NCI-H345 (cell line): ENCODE measurements around the gene FGF21.
"Not testable (repeated sequence)": the region's sequence is repeated elsewhere in the genome, so short reads cannot be mapped to it uniquely, and the experiment has no call there.

Source experiments
- DNase-seq: peaks from one replicate; lab custom pipeline; 2025; lab: John Stamatoyannopoulos, UW

The FGF21 gene

GRCh38 chr19:48755084-48755641, at the start of gene FGF21:
FGF21 (plus strand) TSS chr19:48755524; CDS start chr19:48756237, 713 bp downstream.
- DNase-seq, result no peak

GRCh38 chr19:48708471-48708870, 46.9 kb upstream of the FGF21 start:
- no peak for DNase-seq

GRCh38 chr19:48711106-48711662, 44.1 kb upstream of the FGF21 start:
- DNase-seq, result no peak

GRCh38 chr19:48713041-48713863, 42.1 kb upstream of the FGF21 start:
- peak; percentile 35 for DNase-seq

GRCh38 chr19:48713864-48714755, 41.2 kb upstream of the FGF21 start:
- DNase-seq, result peak; percentile 98

GRCh38 chr19:48714759-48715675, 40.3 kb upstream of the FGF21 start:
- no peak for DNase-seq

GRCh38 chr19:48715681-48716171, 39.6 kb upstream of the FGF21 start:
- no peak for DNase-seq

GRCh38 chr19:48716562-48717291, 38.6 kb upstream of the FGF21 start:
- DNase-seq, result peak; percentile 32

GRCh38 chr19:48718106-48718505, 37.2 kb upstream of the FGF21 start:
- not testable (repeated sequence) for DNase-seq

- DNase-seq, result no peak
Observed at GRCh38 chr19:48718711-48719231, 36.6 kb upstream of the FGF21 start.

GRCh38 chr19:48719263-48720171, 35.8 kb upstream of the FGF21 start, which contains the start of gene MAMSTR:
MAMSTR (minus strand) TSS chr19:48719725; CDS start chr19:48719031, 694 bp downstream.
- no peak for DNase-seq

GRCh38 chr19:48720251-48720612, 35.1 kb upstream of the FGF21 start:
- DNase-seq, result no peak

GRCh38 chr19:48720613-48721296, 34.6 kb upstream of the FGF21 start:
- DNase-seq, result peak; percentile 97

- no peak for DNase-seq
Observed at GRCh38 chr19:48722196-48722708, 33.1 kb upstream of the FGF21 start.

- peak; percentile 23 for DNase-seq
Observed at GRCh38 chr19:48724796-48725753, 30.2 kb upstream of the FGF21 start.

- no peak for DNase-seq
Observed at GRCh38 chr19:48726556-48726955, 28.8 kb upstream of the FGF21 start.
